Smooth muscle cell (in vitro differentiated cells): ENCODE data around the gene SLC16A5. TPM values are rescaled to one million over a fixed set of nuclear protein-coding genes. Genes with fewer than 3 reads are reported as not detected.
A peak's percentile ranks its signal among the peaks of the same experiment; 100 is the strongest.

Experiments
- DNase-seq: peaks from one replicate; lab custom pipeline; 2025; ENCODE audit not compliant: unreplicated experiment; lab: John Stamatoyannopoulos, UW
- H2AFZ ChIP-seq: fragments of 200-600 bp; sonication (generic); 2 replicates; pipeline ENCODE4 v1.6.0; 2016; ENCODE audit warnings: antibody characterized with exemption, low read depth, mild to moderate bottlenecking
- H3F3A ChIP-seq: fragments of 200-600 bp; sonication (generic); 2 replicates; pipeline ENCODE4 v1.6.0; 2017; ENCODE audit warnings: antibody characterized with exemption, low read depth
- H3K27ac ChIP-seq: fragments of 200-600 bp; sonication (generic); 2 replicates; pipeline ENCODE4 v1.5.1; 2016; ENCODE audit warnings: low read depth, mild to moderate bottlenecking
- H3K27me3 ChIP-seq: fragments of 200-600 bp; sonication (generic); 2 replicates; pipeline ENCODE4 v1.6.1; 2016; ENCODE audit warnings: low read depth, mild to moderate bottlenecking
- H3K36me3 ChIP-seq: fragments of 200-600 bp; sonication (generic); 2 replicates; pipeline ENCODE4 v1.5.1; 2016; ENCODE audit warnings: low read depth
- H3K4me1 ChIP-seq: fragments of 200-600 bp; sonication (generic); 2 replicates; pipeline ENCODE4 v1.5.1; 2016; ENCODE audit warnings: low read depth
- H3K4me2 ChIP-seq: fragments of 200-600 bp; sonication (generic); 2 replicates; pipeline ENCODE4 v1.6.0; 2016; ENCODE audit warnings: mild to moderate bottlenecking
- H3K4me3 ChIP-seq: fragments of 200-600 bp; sonication (generic); 2 replicates; pipeline ENCODE4 v1.5.1; 2016; ENCODE audit warnings: mild to moderate bottlenecking
- H3K79me2 ChIP-seq: fragments of 200-600 bp; sonication (generic); 2 replicates; pipeline ENCODE4 v1.6.0; 2016; ENCODE audit warnings: low read depth, mild to moderate bottlenecking
- H3K9ac ChIP-seq: fragments of 200-600 bp; sonication (generic); 2 replicates; pipeline ENCODE4 v1.6.0; 2016; ENCODE audit warnings: low read depth
- H3K9me3 ChIP-seq: fragments of 200-600 bp; sonication (generic); replicated peaks from 2 replicates; pipeline ENCODE4 v1.5.1; 2016; ENCODE audit warnings: low read depth
- H4K20me1 ChIP-seq: fragments of 200-600 bp; sonication (generic); 2 replicates; pipeline ENCODE4 v1.6.0; 2016; ENCODE audit warnings: low read depth
- CTCF ChIP-seq: fragments of 200-600 bp; sonication (generic); IDR thresholded peaks from 2 replicates; pipeline ENCODE4 v1.5.1; 2017; ENCODE audit warnings: borderline replicate concordance, mild to moderate bottlenecking, antibody characterized with exemption; ENCODE audit not compliant: insufficient read depth, poor library complexity, severe bottlenecking
- WGBS: methylation state at CpG from one replicate; pipeline ENCODE4 v1.1.7; 2016; ENCODE audit warnings: low lambda C conversion rate; 5-methylcytosine and 5-hydroxymethylcytosine counted together
- polyA plus RNA-seq: library from polyadenylated mRNA; unstranded; fragments of >200 nt; fragmentation: Nextera tagmentation; extraction: Ambion mirVana; gene quantifications from 2 replicates; pipeline ENCODE4 v1.2.1, GENCODE V29; 2016
- total RNA-seq: library from RNA; depleted of rRNA; stranded (reverse); fragments of >200 nt; gene quantifications from 2 replicates; pipeline ENCODE4 v1.2.3, GENCODE V29; 2014

Gene SLC16A5
- total and polyA plus RNA-seq, 2 experiments from 2014 or later: 17.1 to 22.0 TPM

GRCh38 chr17:75093548-75094158 lies 5.9 kb downstream of the SLC16A5 start:
- Histone ChIP-seq H3K27me3 (no peaks in the 10 kb centered on the region), H3K4me2 (peak overlapping the region; percentile 45), H3K27ac (peak overlapping the region; percentile 60), H3K4me3 (no peak overlapping the region), H3K9me3 (no peaks in the 10 kb centered on the region), H4K20me1 (peaks cover 11% of the 10 kb centered on the region), H3K4me1 (peaks cover 19% of the 10 kb centered on the region), H2AFZ (no peak overlapping the region), H3F3A (peaks cover 15% of the 10 kb centered on the region), H3K36me3 (no peaks in the 10 kb centered on the region), H3K9ac (no peak overlapping the region), H3K79me2 (peaks cover 22% of the 10 kb centered on the region)
- no peak for DNase-seq
- WGBS: 78% methylated on average over 18 of the region's 18 CpGs
- no peak for TF ChIP-seq CTCF

DNA sequence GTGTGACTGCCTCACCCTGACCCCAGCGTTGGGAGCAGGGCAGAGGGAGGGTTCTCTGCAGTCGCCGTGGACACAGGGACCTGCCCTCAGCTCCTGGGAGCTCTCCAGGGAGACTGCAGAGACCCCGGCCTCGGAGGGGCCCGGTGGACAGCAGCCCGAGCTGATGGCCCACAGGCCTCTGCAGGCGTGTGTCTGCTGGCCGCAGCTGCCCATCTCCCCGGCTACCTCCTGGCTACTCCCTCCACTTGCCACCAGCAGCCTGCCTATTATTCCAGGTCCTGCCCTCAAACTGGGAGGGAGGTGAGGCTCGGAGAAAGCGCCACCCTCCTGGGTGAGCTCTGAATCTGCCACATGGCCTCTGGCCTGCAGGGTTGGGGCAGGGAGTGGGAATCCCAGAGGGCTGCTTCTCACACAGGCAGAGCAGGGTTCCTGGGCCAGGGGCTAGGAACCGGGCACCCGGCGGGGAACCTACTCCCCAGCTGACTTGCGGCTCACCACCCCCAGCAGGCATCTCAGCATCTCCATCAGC lies 7.2 kb downstream of the SLC16A5 start:
- TF ChIP-seq CTCF: no peak
- Histone ChIP-seq H3K27me3 (no peaks in the 10 kb centered on the region), H3K36me3 (no peaks in the 10 kb centered on the region), H3F3A (peaks cover 15% of the 10 kb centered on the region), H3K9me3 (no peaks in the 10 kb centered on the region), H3K27ac (peak overlapping the region; percentile 63), H2AFZ (no peak overlapping the region), H4K20me1 (peaks cover 11% of the 10 kb centered on the region), H3K79me2 (peaks cover 12% of the 10 kb centered on the region), H3K4me3 (no peak overlapping the region), H3K9ac (no peak overlapping the region), H3K4me2 (no peak overlapping the region), H3K4me1 (peaks cover 14% of the 10 kb centered on the region)
- DNase-seq: no peak
- 84% methylated on average over 15 of the region's 16 CpGs for WGBS

- Histone ChIP-seq H4K20me1 (peaks cover 11% of the 10 kb centered on the region), H3K4me3 (no peak overlapping the region), H3K9ac (no peak overlapping the region), H3F3A (peaks cover 12% of the 10 kb centered on the region), H3K27ac (peak overlapping the region; percentile 63), H3K9me3 (no peaks in the 10 kb centered on the region), H3K36me3 (no peaks in the 10 kb centered on the region), H2AFZ (no peak overlapping the region), H3K4me2 (peak overlapping the region; percentile 56), H3K27me3 (no peaks in the 10 kb centered on the region), H3K79me2 (peaks cover 2% of the 10 kb centered on the region), H3K4me1 (peaks cover 10% of the 10 kb centered on the region)
- no peak for TF ChIP-seq CTCF
- no peak for DNase-seq
- 30% methylated on average over 14 of the region's 14 CpGs for WGBS
These were observed 8.4 kb downstream of the SLC16A5 start for GRCh38 chr17:75096082-75096625.
